SK-N-MC (cell line): Measurements from ENCODE around the gene CSRP1.

Experiments used
- EZH2 ChIP-seq: fragments of 200-600 bp; sonication (generic); IDR thresholded peaks from one replicate; pipeline ENCODE4 v1.6.1; 2017; ENCODE audit warnings: antibody characterized with exemption
- POLR2AphosphoS5 ChIP-seq: IDR thresholded peaks from 2 replicates; pipeline ENCODE4 v1.6.1; 2012; ENCODE audit warnings: mild to moderate bottlenecking, low read depth, low read length, borderline replicate concordance

- TF ChIP-seq EZH2, result no peak
- TF ChIP-seq POLR2AphosphoS5, result 0 out of 2 replicates have a peak, but pooled peaks have one; percentile 28
Measured at GRCh38 chr1:201505503-201505890, 1.4 kb downstream of the CSRP1 start.
